Cardiac septum (tissue), 1 donor: ENCODE results near the gene CCDC71. TPM values are rescaled to one million over a fixed set of nuclear protein-coding genes. Genes with fewer than 3 reads are reported as not detected.

Experiments used
- DNase-seq: peaks from one replicate; pipeline ENCODE4 v3.0.0-alpha.2; 2020; ENCODE audit warnings: low spot score
- intact Hi-C: fragments of 100-400 bp; cut with DNase I; formaldehyde crosslinking; loops from one replicate; pipeline ENCODE4 v1.14.0; 2022
- total RNA-seq: library from RNA; stranded (reverse); fragmentation: NEBNext Ultra II Directional; extraction: Animal tissue kit (Norgen Biotek cat#: 25700); gene quantifications from one replicate; pipeline ENCODE4 v1.2.1, GENCODE V29; 2021
- donor health status: DM: no; HTN: no; CAD: no.

CCDC71 gene
- total RNA-seq, 1 donor from 2014 or later = 11.4 TPM

GRCh38 chr3:49171775-49172500 lies 5.8 kb upstream of the CCDC71 start:
- intact Hi-C loops = loop anchor here (1.0 to 2.0 kb wide), 7 partner anchors 27 to 277 kb away; partner anchors contain the start of genes LAMB2, QRICH1 and USP4
- DNase-seq = no peak

GRCh38 chr3:49171119-49171774 lies 5.1 kb upstream of the CCDC71 start, which contains the start of gene KLHDC8B:
KLHDC8B (plus strand) TSS chr3:49171598; CDS start chr3:49172770, 1,172 bp downstream.
- peak; percentile 94 for DNase-seq
- intact Hi-C loops = loop anchor here (1.0 to 2.0 kb wide), 5 partner anchors 76 to 278 kb away; partner anchors contain the start of genes QRICH1 and USP4

DNA sequence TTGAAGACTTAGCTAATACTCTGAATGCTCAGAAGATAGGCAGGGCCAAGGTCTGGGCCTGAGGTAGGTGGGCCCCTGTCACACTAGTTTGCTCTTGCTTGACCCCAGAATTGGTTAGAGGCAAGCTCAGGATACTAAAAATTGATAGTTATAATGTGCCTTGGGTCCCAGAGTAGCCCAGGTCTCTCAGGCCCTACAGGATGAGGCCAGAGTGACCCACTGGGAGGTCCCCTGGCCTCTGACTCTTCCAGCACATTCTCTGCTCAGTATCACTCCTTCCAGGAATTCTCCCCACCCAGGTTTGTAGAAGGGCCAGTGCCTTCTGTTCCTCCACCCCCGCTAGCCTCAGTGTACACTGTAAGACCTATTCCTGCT lies 4.6 kb upstream of the CCDC71 start:
- intact Hi-C loops = loop anchor here (1.0 to 2.0 kb wide), 5 partner anchors 76 to 278 kb away; partner anchors contain the start of genes QRICH1 and USP4
- no peak for DNase-seq

DNA sequence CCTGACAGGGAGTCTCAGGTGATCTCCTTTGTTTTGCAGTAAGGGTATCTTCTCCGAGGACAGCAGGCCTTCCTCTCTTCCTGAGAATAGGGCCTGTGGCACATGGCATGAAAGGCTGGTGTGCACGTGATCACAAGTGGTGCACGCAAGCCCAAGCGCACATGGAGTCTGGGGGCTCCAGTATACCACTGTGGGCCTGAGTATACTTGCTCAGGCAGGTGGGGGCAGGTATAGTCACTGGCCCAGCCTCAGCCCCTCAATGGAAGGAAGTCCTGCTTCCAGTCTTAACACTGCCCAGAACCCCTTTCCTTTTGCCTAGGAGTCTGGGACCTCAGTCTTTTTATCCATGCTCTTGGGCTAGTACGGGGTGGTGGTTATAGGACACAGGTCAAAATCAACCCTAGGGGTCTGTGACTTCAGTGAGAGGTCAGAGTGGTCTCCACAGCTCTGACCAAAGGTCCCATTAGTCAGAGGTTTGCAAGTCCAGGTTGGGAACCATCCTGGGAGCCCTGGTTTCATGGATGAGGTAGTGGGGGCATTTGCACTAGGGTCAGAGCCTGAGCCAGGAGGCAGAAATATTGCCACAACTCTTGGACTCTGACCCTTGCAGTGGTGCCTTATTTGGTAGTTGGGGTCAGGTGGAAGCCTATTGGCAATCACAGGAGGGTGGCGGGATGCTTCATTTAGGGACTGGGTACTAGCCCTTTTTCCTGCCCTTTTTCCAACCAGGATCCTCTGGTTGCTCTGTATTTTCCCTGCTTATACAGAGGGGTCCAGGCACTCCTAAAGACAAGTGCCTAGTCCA lies 823 bp upstream of the CCDC71 start:
- no peak for DNase-seq
- intact Hi-C loops = loop anchor here (2.0 kb wide), 1 partner anchor 46 kb away; the partner anchor contains the start of gene USP19

- intact Hi-C loops = no loop called here
- no peak for DNase-seq
Observed at GRCh38 chr3:49164983-49165720, 979 bp downstream of the CCDC71 start.

GRCh38 chr3:49163609-49164008 lies 2.5 kb downstream of the CCDC71 start:
- intact Hi-C loops = no loop called here
- no peak for DNase-seq

GRCh38 chr3:49162751-49163419 lies 3.2 kb downstream of the CCDC71 start:
- intact Hi-C loops = no loop called here
- DNase-seq = no peak

GRCh38 chr3:49161808-49162530 lies 4.2 kb downstream of the CCDC71 start:
- DNase-seq = no peak
- intact Hi-C loops = no loop called here

DNA sequence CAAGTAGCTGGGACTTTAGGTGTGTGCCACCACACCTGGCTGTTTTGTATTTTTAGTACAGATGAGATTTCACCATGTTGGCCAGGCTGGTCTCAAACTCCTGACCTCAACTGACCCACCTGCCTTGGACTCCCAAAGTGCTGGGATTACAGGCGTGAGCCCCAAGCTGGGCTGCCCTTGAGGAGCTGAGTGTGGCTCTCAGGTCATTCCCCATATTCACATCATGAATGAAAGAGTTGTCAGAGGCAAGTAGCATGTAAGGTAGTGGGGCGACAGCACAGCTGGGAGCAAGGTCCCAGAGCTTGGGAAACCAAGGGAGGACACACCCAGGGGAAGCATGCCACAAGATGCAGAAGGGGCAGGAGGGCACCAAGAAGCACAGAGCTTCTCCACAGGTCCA lies 4.9 kb downstream of the CCDC71 start:
- DNase-seq = no peak
- intact Hi-C loops = no loop called here

- no peak for DNase-seq
- intact Hi-C loops = no loop called here
Observed at GRCh38 chr3:49158792-49159191, 7.3 kb downstream of the CCDC71 start.

DNA sequence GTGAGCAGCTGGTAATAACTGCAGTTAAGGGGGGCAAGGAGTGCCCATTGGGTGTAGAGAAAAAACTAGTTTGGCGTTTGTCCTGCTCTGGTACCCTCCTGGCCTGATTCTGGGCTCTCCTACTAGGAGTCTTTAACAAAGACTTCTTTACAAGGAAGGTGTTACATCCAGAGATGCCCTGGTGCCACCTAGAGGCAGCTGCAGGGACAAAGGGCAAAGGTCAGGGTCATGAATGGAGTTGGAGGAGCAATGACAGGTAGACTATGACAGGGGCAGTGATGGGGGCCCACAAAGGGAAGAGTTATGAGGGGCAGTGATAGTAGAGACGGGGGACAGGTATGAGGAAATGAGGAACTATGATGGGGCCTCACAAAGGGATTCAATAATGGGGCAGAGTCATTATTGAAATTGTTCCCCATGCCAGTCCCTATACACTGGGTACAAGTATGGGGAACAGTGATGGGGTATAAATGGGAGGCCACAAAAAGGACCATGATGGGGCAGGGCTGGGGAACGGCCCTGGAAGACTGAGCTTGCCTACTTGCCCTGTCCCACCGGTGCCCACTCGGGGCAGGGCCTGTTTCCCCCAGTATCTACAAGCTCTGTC lies 7.9 kb downstream of the CCDC71 start:
- intact Hi-C loops = no loop called here
- no peak for DNase-seq

GRCh38 chr3:49157289-49157688 lies 8.8 kb downstream of the CCDC71 start:
- intact Hi-C loops = no loop called here
- no peak for DNase-seq

DNA sequence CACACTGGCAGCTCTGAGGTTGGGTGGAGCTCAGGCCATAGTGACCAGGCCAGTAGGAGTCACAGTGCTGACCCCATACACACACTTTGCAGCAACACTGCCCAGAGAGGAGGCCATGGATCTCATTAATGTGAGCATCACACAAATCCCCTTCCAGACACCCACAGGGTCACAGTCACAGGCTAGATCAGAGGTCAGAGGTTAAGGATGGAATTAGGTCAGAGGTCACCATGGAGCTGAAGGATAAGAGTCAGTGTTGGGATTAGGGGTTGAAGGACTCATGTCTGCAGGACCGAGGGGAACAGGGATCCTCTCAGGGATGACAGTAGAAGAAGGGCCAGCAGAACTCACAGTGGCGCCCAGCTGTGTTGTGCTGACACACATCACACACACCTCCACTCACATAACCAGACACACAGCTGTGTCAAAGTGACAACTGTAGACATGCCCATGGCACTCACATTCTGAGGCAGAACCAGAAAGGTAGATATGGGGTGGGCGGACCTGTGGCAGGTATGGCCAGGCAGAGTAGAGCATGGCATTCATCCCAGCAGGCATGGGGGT lies 12.7 kb downstream of the CCDC71 start:
- no peak for DNase-seq
- intact Hi-C loops = no loop called here

- intact Hi-C loops = no loop called here
- DNase-seq = no peak
Observed at GRCh38 chr3:49151610-49152009, 14.5 kb downstream of the CCDC71 start.

GRCh38 chr3:49148159-49148558 lies 18.0 kb downstream of the CCDC71 start:
- intact Hi-C loops = no loop called here
- no peak for DNase-seq

GRCh38 chr3:49140080-49140479 lies 26.1 kb downstream of the CCDC71 start:
- no peak for DNase-seq
- intact Hi-C loops = no loop called here

DNA sequence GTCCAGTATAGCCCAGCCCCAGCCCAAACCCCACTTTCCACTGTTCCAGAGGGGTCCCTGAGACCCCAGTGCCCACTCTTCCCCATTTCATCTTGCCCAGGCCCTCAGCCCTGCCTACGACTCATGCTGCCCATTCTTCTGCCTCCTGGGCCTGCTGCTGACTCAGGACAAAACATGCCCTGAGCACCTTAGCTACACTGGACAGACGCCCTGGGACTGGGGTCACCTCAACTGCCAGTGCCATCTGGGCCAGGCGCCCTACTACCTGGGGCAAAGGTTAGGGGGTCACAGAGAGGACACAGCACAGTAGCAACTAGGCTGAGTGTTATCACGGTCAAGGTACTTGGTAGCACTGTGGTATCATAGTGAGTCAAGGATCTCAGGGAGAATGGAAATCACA lies 30.6 kb downstream of the CCDC71 start:
- DNase-seq = no peak
- intact Hi-C loops = no loop called here
